Retinal pigment epithelial cell (primary cell): ENCODE results near the gene JOSD2.

Source experiments
- DNase-seq: peaks from one replicate; pipeline ENCODE4 v3.0.0-alpha.2; 2010; ENCODE audit warnings: low read depth
- H3K4me3 ChIP-seq: 2 replicates; pipeline ENCODE4 v1.5.1; 2011; ENCODE audit warnings: mild to moderate bottlenecking, low read length, control low read depth, moderate library complexity
- TF ChIP-seq, protein P1 (sequence below): conservative IDR thresholded peaks from 2 replicates; pipeline ENCODE4 v1.5.1; 2011; ENCODE audit warnings: low read depth, low read length, control low read depth, inconsistent platforms

JOSD2 gene

DNA sequence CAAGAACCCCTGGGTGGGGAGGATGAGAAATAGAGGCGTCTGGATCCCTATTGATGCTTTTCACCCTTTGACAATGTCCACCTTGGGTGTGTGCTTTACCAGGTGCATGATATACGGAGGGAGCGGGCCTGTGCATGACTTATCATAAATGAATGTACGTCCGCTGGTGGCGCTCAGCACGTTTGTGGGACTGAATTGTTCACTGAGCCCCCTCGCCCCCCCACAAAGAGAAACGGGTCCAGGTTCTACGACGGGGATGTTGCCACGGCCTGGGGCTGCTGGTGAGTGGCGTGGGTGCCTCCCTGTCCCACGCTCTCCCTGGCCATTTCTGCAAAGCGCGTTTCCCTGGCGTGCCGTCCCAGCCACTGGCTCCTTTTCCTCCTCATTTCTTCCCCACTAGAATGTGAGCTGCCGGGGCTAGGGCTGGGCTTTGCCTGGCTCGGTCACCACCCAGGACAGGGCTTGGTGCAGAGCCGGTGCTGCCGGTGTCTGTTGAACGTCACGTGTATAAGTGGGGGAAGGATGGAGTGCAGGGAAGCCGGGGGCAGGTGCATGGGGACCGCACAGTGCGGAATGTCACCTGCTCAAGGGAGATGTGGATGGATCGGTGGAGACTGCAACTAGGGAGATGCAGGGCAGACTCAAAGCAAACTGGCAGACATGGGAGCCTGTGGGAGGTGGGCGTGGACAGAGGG, 35.7 kb upstream of the JOSD2 start:
- TF ChIP-seq, protein P1, sequence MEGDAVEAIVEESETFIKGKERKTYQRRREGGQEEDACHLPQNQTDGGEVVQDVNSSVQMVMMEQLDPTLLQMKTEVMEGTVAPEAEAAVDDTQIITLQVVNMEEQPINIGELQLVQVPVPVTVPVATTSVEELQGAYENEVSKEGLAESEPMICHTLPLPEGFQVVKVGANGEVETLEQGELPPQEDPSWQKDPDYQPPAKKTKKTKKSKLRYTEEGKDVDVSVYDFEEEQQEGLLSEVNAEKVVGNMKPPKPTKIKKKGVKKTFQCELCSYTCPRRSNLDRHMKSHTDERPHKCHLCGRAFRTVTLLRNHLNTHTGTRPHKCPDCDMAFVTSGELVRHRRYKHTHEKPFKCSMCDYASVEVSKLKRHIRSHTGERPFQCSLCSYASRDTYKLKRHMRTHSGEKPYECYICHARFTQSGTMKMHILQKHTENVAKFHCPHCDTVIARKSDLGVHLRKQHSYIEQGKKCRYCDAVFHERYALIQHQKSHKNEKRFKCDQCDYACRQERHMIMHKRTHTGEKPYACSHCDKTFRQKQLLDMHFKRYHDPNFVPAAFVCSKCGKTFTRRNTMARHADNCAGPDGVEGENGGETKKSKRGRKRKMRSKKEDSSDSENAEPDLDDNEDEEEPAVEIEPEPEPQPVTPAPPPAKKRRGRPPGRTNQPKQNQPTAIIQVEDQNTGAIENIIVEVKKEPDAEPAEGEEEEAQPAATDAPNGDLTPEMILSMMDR = no peak
- no peak overlapping the region for H3K4me3 ChIP-seq
- no peak for DNase-seq

DNA sequence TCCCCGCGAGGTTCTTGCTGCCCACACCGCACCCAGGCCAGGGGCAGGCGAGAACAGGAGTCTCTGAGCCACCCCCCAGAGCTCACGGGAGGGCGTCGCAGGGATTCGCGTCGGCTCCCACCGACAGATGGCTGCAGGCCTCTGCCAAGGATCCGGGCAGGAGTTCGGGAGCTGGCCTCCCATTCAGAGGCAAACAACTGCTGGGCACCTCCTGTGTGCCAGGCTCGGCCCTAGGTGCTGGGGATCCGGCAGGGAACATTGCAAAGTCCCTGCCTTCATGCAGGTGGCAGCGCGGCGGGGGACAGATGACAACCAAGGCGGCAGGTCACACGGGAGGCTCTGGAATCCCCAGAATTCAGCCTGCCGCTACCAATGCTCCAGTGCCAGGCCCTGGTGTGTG, 32.0 kb upstream of the JOSD2 start:
- DNase-seq = no peak
- H3K4me3 ChIP-seq = no peak overlapping the region
- TF ChIP-seq, protein P1 = no peak

DNA sequence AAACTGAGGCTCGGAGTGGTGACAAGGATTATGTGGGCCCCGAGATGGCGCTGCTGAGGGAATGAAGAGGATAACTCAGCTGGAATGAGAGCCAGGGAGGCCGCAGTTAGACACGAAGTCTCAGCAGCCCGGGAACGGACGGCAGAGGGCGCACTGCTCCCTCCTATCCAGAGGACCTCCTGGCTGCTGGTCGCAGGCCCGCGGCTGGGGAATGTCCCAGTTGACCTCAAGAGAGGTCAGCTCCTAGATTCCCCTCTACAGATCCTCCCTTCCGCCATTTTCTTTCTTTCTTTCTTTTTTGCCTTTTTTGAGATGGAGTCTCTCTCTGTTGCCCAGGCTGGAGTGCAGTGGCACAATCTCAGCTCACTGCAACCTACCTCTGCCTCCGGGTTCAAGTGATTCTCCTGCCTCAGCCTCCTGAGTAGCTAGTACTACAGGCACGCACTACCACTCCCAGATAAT, 26.8 kb upstream of the JOSD2 start:
- no peak overlapping the region for H3K4me3 ChIP-seq
- TF ChIP-seq, protein P1 = peak; percentile 79
- DNase-seq = peak; percentile 34

DNA sequence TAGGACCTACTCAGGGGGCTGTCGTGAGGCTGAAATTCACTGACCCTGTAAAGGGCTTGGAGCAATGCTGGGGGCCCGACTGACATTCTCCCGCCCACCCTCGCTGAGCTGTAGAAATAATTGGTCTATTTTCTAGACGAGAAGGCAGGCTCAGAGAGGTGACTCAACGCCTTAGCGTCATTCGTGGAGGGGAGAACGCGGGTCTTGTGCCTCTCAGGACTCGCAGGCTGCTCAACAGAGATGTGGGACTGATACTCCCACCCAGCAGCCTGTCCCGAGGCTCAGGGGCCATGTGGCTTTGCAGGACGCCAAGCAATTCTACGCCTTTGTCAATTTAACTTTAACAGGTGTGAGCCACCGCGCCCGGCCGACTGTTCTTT, 26.3 kb upstream of the JOSD2 start:
- no peak overlapping the region for H3K4me3 ChIP-seq
- TF ChIP-seq, protein P1 = no peak
- DNase-seq = no peak

DNA sequence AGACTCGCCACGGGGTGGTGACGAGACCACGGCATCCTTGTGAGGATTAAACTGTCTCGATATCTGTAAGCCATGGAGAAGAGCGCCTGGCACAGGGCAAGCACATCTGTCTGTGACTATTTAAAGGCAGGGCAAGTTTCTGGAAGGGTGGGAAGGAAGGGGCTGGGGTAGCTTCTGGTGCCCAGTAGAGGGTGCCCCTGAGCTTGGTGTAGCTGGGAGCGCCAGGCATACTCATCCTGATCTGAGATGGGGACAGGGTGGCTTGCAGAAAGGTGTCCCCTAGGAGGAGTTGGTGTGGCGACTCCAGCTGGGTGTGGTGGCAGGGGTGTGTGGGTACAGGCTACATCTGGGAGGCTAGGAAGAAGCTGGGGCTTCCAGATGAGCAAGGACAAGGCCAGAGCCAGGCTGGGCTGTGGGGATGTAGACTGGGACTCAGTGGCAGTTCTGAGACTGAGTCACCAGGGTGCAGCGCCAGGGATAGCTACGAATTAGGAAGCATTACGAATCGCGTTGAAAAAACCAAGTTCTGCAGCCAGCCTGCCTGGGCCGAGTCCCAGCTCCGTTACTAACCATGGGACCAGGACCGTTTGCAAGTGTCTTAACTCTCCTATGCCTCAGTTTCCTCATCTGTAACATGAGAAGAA, 25.8 kb upstream of the JOSD2 start:
- TF ChIP-seq, protein P1 = no peak
- no peak for DNase-seq
- no peak overlapping the region for H3K4me3 ChIP-seq

DNA sequence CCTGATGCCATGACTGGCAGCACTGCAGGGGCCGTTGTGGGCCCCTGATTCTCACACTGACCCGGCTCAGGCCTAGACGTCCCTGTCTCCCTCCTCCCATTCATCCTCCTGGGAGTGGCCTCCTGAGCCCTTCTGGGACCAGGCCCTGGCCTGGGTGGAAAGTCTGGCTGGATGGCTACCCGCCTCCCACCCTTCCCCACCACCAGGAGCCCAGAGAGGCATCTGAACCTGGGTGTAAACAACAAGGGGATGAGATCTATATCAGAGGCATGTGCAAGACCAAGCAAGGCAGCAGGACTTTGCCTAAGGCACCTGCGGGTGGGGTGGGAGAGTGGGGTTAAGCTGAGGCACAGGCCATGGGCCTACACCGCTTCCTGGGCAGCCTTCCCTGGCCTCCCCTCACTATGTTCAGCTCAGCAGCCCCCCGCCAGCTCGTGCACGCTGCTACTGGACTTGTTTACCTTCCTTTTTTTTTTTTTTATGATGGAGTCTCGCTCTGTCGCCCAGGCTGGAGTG, 24.7 kb upstream of the JOSD2 start:
- TF ChIP-seq, protein P1 = no peak
- DNase-seq = no peak
- H3K4me3 ChIP-seq = no peak overlapping the region

DNA sequence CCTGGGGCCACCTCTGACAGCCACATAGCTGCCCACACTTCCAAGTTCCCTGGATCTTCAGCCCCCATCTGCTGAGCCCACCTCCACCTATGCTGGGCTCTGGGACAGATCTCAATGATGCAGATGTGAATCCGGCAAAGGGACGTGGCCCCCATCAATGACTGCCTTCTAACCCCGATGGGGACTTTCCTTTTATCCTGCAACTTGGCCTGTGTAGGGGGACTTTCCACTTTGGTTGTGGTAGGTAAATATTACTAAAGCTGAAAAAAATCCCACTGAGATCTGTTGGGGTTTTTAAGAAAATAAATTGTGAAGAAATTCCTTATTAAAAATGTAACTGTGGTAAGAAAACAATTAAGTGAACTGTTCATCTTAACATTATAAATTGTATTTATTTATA, 23.5 kb upstream of the JOSD2 start:
- no peak for DNase-seq
- TF ChIP-seq, protein P1 = no peak
- H3K4me3 ChIP-seq = no peak overlapping the region
